HG03442 (cell line): ENCODE results near the gene FUT3.
"Not testable (repeated sequence)": the region's sequence is repeated elsewhere in the genome, so short reads cannot be mapped to it uniquely, and the experiment has no call there.

Source experiments
- ATAC-seq: cut with Tn5 transposase; IDR thresholded peaks from one replicate; pipeline ENCODE4 v1.9.1; 2021; ENCODE audit warnings: mild to moderate bottlenecking, moderate library complexity; ENCODE audit not compliant: unreplicated experiment

The FUT3 gene

GRCh38 chr19:5882421-5882968 lies 31.2 kb upstream of the FUT3 start:
- no peak for ATAC-seq

- no peak for ATAC-seq
These were observed 30.5 kb upstream of the FUT3 start for GRCh38 chr19:5881543-5882299.

- ATAC-seq: no peak
These were observed 29.4 kb upstream of the FUT3 start for GRCh38 chr19:5880604-5881078.

DNA sequence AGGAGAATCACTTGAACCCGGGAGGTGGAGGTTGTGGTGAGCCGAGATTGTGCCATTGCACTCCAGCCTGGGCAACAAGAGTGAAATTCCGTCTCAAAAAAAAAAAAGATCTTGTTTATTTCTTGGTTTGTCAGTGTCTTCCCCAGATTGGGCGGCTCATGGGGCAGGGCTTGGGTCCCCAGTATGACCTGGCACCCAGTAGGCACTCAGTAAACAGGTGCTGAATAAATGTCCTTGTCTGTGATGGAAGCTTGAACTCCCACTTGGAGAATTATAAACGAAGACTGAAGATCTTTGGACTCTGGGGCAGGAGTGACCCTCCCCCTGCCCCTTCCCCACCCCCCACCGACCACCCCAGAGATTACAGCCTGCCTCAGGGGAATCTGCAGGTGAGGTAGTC lies 28.9 kb upstream of the FUT3 start:
- no peak for ATAC-seq

- ATAC-seq: no peak
These were observed 26.6 kb upstream of the FUT3 start for GRCh38 chr19:5877882-5878281.

GRCh38 chr19:5877427-5877826 lies 26.2 kb upstream of the FUT3 start:
- ATAC-seq: no peak

DNA sequence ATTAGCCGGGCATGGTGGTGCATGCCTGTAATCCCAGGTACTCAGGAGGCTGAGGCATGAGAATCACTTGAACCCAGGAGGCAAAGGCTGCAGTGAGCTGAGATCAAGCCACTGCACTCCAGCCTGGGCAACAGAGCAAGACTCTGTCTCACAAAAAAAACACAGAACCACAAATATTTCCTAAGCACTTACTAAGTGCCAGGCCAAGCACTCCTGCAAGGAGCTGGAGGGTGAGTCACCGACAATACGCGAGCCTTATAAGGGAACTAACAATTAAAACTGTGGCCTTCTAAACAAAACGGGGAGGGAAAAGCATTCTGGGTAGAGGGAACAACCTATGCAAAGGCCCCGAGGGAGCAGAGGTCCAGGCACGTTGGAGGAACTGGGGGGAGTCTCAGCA lies 23.2 kb upstream of the FUT3 start:
- not testable (repeated sequence) for ATAC-seq

DNA sequence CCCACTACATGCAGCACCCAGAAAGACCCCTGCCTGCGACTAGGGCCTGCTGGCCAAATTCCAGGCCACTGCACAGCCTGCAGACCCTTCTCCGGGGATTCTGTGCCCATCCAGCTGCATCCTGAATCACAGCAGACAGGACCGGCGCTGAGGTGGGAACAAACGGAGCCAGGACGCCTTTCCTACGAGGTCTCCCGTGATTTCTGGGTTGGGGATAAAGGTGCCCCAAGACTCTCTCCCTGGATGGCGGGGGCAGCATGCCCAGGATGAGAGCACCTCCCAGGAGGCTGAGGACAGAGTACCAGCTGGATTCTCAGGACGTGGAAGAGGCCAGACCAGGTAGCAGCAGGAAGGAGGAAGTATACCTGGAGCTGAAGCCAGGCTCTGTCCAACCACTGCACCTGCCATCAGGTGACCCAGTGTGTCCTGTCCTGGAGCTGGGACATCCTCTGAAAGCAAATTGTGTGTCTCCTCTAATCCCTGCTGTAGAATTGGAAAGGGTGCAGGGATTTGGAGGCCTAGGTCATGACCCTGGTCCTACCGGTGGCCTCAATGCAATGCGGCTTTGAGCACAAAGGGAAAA lies 22.5 kb upstream of the FUT3 start:
- ATAC-seq: no peak

DNA sequence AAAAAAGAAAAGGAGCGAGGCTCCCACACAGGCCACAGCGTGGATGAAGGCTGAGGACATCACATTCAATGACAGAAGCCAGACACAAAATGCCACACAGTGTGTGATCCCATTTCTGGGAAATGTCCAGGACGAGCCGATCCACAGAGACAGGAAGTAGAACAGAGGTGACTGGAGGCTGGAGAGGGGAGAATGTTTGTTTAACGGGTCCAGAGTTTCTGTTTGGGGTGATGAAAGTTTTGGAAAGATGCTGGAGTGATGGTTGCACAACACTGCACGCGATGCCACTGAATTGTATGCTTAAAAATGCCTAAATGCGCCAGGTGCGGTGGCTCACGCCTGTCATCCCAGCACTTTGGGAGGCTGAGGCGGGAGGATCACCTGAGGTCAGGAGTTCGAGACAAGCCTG lies 19.7 kb upstream of the FUT3 start:
- ATAC-seq: no peak

DNA sequence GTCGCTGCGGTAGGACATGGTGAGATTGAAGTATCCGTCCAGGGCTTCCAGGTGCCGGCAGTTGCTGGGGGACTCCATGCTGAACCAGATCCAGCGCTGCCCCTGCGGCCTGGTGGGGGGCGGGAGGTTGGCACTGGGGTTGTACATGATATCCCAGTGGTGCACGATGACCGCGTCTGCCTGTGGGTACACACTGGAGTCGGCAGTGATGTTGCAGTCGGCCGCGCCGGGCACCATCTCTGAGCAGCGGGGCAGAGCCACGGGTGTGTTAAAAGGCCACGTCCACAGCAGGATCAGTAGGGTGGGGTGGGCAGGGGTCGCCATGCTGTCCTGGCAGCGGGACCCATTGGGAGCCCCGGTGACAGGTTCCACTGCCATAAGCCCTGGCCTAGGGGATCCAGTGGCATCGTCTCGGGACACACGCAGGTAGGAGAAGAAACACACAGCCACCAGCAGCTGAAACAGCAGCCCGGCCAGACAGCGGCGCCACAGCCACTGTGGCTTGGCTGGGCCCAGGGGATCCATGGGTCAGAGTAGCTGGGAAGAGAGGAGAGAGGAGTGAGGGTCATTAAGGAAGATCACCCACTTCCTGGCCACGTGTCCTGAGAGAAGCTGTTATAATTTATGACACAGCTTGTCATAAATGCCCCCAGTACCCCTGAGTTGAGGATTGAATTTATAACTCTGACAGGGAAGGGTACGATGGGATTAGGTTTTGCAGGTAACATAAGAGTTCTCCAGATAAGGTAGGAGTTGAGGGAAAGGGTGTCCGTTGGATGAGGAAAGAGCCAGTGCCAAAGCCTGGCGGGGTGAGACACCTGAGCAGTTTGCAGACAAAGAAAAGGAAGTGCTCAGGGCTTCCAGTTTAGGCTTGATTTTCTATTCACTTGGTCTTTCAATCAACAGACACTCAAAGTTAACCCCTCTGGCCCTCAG lies 16.2 kb upstream of the FUT3 start:
- no peak for ATAC-seq

DNA sequence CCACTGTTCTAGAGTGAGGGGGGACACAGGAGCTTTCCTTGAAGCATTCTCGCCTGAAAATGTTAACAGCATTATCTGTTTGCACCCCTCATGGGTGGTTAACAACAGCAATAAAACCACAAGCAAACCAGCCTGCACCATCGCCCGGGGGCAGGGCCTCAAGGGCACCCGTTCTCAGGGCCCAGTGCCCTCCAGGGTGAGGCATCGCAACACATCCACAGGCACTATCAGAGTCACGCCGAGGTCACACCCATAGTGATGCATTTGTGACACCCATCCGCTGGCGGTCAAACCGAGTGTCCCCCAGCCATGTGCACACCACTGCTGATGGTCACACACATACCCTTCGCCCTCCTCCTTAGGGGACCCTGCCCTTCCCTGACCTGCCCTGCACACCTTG lies 14.5 kb upstream of the FUT3 start:
- no peak for ATAC-seq

DNA sequence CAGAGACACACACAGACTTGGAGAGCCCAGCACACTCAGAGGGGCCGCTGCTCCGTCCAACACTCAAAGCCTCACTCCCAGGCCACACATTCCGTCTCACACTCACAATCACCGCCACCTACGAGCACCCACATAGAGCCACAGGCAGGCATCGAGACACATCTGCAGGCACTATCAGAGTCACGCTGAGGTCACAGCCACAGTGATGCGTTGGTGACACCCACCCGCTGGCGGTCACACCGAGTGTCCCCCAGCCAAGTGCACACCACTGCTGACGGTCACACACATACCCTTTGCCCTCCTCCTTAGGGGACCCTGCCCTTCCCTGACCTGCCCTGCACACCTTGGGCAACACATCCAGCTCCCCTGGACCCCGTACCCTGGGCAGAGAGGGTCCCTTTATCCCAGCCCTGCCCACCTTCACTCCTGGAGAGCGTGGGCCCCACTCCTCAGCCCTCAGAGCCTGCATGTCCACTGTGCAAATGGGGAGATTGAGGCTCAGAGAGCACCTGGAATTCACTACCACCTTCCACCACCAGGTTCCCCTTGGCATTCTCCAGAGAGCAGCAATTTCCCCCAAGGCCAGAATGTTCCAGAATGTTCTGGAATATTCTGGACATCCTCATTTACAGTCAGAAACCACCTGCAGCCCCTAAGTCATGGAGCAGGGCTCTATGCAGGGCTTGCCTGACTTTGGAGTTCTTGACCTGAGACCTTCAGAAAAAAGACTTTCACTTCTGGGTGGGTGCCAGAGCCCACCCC lies 13.7 kb upstream of the FUT3 start:
- no peak for ATAC-seq

DNA sequence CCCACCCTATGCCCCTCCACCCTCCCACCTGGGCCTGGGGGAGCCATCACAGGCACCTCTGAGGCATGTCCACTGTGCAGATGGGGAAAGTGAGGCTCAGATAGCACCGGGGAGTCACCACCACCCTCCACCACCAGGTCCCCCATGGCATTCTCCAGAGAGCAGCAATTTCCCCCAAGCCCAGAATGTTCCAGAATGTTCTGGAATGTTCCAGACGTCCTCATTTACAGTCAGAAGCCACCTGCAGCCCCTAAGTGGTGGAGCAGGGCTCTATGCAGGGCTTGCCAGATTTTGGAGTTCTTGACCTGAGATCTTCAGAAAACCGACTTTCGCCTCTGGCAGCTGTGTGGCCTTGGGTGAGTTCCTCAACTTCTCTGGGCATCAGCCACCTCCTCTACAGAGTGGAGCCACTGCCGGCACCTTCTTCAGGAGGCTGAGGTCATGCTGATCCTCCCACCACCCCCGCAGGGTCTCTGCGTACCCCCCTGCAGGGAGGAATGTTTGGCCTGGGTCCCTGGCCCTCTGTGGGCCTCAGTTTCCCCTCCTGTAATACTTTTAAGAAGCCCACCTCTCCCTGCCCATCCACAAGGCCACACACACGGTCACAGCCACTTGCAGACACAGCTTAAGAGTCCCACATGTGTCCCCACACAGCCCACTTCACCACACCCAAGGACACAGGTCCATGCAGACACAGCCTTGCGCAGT lies 12.9 kb upstream of the FUT3 start:
- no peak for ATAC-seq

DNA sequence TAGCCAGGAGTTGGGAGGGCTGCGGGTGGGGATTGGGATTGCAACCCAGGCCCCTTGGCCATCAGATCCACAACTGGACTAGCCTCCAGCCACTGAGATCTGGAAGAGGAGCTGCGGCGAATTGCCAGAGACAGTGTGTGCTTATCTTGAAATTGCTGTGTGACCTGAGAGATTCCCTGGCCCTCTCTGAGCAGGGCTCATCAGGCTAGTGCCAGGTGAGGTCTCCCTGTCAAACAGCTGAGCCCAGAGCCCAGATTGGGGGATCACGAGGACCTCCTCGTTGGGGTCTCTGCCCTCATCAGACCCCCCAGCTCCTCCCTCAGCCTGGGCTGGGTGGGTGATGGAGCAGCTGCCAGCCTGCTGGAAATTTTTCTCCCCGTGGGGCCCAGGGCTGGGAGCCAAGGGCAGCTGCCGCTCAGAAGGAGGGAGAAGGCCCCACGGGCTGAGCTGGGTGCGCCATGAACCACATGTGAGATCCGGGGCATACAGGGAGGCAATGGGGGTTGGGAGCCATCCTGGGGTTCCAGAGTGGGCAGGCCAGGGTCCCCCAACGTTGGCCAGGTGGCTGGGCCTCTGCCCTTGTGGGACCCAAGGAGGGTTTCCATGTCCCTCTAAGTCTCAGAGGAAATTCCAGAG lies 11.9 kb upstream of the FUT3 start:
- ATAC-seq: no peak

DNA sequence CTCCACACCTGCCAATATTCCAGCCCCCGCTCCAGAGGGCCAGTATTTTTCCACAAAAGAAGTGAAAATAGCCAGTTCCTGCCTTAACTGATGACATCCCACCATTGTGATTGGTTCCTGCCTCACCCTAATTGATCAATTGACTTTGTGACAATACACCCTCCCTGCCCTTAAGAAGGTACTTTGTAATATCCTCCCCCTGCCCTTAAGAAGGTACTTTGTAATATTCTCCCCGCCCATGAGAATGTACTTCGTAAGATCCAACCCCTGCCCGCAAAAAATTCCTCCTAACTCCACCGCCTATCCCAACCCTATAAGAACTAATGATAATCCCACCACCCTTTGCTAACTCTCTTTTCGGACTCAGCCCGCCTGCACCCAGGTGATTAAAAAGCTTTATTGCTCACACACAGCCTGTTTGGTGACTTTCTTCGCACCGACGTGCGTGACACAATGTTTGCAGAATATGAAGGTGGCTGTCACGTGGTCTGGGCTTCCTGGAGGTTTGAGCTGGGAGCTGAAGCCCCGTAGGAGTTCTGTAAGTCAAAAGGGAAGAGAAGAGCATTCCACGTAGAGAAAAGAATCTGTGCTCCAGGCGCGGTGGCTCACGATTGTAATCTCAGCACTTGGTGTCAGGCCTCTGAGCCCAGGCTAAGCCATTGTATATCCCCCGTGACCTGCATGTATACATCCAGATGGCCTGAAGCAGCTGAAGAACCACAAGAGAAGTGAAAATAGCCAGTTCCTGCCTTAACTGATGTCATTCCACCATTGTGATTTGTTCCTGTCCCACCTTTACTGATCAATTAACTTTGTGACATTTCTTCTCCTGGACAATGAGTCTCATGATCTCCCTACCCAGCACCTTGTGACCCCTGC lies 6.2 kb upstream of the FUT3 start:
- ATAC-seq: no peak

GRCh38 chr19:5855151-5855550 lies 3.9 kb upstream of the FUT3 start:
- ATAC-seq: not testable (repeated sequence)

GRCh38 chr19:5854121-5854520 lies 2.9 kb upstream of the FUT3 start:
- not testable (repeated sequence) for ATAC-seq

- ATAC-seq: no peak
These were observed 431 bp downstream of the FUT3 start for GRCh38 chr19:5850743-5851293.
